GM21390 (cell line): ENCODE results near the gene WNT7B.

Experiments
- ATAC-seq: cut with Tn5 transposase; IDR thresholded peaks from one replicate; pipeline ENCODE4 v1.9.1; 2021; ENCODE audit not compliant: unreplicated experiment

WNT7B gene

DNA sequence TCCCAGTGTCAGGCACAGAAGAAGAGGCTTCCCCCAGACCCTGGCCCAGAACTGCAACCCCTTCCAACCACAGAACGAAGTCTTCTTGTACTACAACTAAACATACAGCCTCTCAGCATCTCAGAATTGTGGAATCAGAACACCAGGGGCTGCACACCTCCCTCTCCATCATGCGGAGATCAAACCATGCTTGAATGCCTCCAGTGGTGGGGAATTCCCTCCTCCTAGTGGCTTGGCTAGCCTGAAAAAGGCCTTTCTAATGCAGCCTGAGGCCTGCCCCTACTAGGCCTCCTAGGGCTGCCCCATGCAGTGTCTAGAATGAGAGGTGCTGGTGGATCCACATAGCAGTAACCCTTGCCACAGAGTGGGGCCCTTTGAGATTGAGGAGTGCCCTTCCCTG is 62.7 kb downstream of the WNT7B start:
- ATAC-seq, result no peak

DNA sequence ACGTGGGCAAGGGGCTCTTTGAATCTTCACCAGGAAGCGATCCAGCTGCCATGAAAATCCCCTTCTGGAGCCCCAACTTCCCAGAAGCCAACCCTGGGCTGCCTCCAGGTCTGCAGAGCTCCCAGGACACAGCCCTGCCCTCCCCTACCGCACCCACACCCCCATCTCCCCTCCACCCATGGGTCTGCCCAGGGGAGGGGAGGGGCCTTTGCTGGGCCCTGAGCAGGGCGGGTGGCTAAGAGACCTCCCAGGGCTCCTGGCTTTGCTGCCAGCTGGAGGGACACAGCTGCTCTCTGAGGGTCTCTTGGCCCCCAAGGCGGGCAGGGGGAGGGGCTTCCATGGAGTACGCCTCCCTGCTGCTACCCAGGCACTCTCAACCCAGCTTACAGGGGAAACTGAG is 64.1 kb downstream of the WNT7B start:
- ATAC-seq, result no peak

DNA sequence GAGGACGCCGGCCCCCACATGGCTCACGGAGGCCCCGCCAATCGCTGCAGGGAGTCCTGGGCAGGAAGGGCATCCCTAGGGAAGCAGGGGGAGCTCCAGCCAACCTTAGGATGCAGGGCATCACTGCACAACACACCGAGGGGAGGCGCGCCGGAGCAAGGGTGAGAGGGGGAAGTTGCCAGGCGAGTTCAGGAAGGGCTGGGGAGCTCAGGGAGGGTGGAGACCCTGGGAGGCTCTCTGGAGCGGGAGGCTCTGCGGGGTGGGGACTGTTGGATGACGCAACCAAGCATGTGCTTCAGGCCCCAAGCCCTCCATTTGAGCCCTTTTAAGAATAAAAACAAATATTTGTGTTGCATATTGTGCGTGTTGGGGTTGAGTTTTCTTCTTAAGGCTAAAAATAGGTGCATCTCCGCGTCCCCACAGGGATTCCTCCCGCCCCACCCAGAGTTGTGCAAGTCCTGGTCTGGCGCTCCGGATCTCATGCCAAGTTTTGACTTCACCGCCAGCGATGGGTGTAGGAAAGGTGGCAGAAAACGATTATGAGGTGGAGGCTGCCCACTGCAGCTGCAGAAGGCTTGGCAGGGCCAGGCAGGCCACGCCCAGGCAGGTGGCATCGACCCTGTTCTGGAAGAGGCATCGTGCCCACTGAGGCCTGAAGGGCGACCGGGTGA is 65.2 kb downstream of the WNT7B start:
- no peak for ATAC-seq

DNA sequence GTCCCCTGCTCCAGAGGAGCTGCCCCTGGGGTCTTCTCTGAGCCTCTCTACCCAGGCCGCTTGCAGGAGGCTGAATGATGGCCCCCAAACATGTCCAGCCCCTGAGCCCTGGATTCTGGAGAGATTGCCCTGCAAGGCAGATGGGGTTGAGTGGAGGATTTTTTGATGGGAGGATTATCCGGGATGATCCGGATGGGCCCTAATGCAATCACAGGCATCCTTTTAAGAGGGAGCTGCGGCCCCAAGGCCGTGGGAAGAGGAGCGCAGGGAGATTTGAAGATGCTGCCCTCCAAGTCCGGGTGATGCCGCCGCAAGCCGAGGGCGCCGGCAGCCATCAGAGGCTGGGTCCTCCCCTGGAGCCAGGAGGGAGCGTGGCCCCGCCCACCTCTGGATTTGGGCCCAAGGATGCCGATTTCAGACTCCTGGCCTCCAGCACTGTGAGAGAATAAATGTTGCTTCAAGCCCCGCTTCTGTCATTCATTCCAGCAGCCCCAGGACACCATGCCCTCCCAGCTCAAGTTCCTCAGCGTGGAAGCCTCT is 66.0 kb downstream of the WNT7B start:
- no peak for ATAC-seq

DNA sequence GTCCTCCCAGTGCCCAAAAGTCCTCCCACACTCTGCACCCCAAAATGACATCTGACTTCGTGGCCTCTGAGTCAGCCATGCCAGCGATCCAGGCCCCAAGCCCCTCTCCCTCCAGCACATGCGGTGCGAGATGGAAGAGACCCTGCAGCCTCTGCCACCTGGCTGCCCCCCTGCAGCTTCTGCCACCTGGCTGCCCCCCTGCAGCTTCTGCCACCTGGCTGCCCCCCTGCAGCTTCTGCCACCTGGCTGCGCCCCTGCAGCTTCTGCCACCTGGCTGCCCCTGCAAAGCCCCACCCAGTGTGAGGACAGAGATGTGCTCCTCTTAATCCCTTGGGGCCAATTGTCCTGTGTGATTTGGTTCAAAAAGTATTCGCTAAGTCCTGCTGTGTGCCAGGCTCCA is 68.0 kb downstream of the WNT7B start:
- ATAC-seq, result no peak

DNA sequence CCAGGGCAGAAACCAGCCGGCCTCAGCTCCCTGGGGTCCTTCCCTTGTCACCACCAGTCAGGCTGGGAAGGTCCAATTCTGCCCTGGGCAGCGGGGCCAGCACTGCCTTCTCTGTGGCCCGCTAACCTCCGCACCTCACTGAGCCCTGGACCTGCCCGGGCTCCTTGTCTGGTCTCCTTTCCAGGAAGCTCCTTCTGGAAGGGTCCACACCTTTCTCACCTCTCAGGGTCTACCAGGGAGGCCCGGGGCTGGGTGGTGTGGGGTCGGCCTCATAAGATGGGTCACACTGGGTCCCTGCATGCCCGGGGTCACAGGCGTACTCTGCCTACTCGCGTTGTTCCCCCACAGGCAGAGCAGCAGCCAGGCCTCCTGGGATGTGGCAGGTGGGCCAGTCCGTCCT is 69.0 kb downstream of the WNT7B start:
- no peak for ATAC-seq

DNA sequence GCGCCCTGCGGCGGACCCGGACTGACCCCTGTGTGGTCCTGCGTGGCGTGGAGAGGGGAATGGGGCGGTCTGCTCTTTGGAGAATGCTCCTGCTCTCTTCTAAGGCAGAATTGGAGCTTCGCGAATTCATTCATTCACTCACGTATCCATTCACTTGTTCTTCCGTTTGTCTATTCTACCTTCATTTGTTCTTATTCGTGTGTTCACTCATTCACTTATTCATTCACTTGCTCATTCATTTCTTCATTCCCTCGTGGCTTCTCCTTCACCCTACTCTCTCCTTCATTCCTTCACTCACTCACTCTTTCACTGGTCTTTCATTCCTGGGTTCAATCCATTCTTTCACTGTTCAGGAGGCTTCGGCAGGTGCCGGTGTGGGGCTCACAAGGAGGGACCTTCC is 69.6 kb downstream of the WNT7B start:
- no peak for ATAC-seq

DNA sequence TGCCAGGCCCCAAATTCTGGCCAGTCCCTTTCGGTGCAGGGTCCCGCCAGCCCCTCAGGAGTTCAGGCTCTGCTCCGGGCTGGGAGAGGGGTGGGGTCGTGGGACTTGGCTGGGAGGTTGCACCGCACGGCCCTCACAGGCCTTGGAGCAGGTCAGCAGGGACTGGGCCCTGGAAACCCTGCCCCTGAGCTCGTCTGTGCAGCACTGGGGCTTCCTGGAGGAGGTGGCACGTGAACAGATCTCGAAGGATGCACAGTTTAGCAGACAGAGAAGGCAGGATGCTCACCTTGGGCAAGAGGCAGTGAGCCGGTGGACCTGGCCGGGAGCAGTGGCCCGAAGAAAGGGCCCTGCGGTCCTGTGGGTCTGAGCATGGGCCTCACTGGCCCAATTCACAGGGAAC is 70.0 kb downstream of the WNT7B start:
- ATAC-seq, result no peak

DNA sequence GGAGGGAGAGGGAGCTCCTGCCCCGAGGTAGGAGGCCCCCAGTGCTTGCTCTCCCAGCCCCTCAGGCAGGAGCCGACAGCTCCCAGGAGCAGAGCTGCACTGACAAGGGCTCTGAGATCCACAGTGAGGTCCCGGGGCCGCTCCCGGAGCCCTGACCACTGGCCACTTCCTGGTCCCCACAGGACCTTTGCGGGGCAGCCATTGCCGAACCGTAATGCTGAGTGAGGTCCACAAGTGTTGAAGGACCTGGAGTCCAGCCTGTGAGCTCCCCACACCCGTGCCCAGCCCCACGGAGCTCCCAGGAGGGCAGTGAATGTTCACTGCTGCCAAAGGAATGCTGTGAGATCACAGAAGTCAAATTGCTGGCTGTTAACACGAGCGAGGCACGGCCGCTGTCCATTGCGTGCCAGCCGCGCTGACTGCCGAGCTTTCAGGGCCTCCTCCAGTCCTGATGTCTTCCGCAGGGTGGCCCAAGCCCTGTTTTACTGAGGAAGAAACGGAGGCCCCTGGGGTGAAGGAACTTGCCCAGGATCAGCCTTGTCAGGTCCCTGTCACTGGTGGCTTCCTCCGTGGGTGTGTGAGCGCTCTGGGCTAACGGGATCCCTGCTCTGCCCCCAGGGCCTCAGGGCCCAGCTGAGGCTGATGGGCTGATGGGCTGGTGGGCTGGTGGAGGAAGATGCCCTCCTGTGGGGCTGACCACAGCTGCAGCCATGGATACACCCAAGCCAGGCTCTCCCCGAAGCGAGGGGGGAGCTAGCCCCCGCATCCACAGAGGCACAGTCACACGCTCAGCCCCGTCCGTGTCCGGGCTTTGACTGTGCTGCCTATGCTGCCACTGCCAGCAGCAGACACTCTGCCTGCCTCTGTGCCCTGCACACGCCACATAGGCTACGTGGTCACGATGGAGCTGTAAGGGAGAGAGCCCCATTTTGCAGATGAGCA is 70.8 kb downstream of the WNT7B start:
- ATAC-seq, result no peak

DNA sequence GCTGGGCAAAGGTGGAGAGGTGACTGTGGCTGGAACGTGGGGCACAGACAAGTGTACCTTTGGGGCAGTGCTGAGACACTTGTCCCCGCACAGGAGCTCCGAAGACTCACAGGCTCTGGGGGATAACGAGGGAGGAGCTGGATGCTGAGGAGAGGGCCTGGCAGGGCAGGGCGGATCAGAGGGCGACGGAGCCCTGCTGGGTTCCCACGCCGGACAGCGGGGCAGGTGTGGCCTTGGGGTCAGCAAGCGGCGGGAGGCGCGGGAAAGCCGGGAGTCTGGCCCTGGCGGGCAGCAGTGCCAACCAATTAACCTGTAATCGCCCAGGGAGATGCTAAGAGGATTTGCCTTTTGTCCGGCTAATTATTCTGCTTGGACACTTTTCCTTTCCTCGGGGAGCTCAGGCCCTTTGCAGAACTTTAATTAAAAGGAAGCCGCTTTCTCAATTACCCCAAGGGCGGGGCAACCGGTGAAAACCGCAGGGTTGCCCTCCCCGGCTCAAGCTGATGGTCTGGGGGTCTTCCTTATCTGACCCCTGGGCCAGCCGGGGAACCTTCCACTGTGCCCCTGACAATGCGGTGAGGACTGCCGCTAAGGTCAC is 71.5 kb downstream of the WNT7B start:
- no peak for ATAC-seq

DNA sequence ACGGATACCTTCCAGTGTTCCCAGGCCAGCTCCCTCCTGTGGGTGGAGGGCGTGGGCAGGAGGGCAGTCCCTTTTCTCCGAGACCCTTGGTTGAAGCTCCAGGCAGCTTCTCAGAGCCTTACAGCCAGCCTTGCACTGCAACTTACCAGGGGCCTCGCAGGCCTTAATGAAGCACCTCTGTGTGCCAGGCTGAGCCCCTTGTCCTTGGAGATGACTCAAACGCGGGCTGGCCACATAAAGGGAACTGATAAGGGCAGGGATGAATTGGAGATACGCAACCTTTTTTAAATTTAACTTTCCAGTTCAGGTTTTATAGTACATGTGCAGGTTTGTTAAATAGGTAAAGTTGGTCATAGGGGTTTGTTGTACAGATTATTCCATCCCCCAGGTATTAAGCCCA is 72.7 kb downstream of the WNT7B start:
- no peak for ATAC-seq

DNA sequence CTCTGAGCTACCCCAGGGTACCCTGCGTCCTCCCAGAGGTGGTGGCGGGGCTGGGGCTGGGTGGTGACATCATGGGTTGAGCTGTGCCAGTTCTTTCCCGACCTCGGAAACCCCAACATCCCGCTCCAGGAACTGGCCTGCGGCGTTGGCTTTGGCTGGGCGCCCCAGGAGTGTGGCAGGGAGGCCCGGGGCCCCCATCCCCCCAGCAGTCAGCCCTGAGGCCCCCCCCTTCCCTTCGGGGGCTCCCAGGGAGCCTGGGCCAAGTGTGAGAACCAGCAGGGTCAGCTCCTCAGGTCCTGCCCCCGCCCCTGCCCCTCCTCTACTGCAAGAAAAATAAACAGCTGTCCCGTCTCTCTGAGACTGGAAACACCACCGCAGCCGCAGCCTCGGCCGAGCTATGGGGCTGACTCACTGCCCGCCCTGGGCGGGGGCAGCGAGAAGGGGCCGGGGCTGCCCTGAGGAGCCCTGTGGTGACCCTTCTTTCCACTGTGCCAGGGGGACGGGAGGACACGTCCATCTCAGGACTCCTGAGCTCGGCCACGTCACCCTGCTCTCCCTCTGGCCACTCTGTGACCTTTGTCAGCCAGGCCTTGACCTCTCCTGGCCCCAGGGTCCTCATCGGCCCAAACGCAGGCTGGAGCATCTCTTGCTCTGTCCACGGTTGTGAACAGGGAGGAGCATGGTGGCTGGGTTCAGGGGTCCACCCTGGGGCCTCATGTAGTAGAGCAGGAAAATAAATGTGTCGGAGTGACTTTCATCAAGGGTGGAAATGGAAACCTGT is 73.4 kb downstream of the WNT7B start:
- ATAC-seq, result no peak

DNA sequence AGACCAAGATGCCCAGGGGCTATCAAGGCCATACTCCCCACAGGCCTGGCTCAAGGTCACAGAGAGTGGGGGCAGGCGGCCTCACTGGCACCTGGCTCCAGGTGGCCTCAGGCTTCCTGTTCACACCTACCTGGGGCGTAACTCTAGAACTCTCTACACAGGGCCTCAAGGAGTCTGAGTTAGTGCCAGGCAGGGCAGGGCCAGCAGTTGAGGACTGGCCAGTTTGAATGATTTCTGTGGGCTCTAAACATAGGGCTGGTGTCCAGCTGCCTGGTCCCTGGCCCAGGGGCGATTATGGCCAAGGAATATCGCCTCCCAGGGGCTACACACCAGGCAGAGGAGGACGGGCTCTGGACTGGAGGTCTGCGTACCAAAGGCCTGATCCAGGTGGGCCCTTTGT is 79.2 kb downstream of the WNT7B start:
- ATAC-seq, result no peak

DNA sequence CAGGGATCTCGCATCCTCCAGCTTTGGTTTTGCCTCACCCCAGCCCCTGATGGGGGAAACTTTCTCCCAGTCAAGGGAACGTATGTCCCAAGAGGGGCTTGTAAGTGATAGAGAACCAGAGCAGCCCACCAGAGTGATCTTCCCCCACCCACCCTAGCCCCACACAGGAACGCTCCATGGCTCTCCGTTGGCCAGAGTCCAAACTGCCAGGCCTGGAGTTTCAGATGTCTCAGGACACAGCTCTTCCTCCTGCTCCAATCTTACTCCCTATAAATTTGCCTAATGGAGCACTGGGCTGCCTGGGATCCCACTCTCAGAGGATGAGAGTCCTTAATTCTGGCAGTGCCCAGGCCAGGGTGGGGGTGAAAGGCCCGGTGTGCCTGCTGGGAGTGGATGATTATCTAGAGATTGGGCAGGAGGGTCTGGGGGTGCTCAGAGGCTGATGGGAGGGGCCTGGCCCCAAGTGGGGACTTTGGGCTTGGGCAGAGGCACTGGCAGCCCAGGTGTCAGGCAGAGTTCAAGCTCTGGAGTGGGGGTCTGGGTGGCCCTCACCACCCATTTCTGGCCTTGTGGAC is 79.9 kb downstream of the WNT7B start:
- no peak for ATAC-seq

DNA sequence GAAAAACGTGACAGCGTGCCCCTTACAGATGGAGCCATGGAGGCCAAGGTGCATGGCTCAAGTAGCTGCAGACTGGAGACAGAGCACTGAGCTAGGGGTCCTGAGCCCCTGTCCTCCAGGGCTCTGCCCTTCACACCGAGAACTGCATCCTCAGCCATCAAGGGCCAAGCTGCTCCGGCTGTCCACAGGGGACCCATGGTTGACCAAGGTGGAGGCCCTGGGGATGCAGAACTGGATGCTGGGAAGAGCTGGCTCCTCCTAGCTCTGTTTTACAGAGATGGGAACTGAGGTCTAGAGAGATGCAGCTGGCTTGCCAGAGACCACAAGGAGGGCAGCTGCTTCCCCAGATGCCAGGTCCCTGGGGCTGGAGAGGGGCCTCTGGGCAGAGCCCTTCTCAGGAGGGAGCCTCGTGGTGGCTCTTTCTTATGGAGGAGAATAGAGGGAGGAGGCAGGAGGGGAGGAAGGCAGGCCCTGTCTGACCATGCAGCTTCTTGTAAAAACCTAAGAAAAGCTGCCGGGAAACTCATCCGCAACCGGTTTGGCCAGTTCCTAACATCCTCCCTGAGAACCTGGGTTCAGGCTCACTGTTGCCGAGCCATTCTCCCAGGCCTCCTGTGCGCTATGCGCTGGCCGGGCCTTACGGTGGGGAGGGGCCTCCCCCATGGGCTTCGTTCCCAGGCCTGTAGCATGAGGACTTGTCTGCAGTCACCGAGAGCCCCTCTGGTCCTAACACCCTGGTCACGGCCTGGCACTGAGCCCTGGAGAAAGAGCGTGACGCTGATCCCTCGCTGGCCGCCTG is 80.6 kb downstream of the WNT7B start:
- no peak for ATAC-seq

DNA sequence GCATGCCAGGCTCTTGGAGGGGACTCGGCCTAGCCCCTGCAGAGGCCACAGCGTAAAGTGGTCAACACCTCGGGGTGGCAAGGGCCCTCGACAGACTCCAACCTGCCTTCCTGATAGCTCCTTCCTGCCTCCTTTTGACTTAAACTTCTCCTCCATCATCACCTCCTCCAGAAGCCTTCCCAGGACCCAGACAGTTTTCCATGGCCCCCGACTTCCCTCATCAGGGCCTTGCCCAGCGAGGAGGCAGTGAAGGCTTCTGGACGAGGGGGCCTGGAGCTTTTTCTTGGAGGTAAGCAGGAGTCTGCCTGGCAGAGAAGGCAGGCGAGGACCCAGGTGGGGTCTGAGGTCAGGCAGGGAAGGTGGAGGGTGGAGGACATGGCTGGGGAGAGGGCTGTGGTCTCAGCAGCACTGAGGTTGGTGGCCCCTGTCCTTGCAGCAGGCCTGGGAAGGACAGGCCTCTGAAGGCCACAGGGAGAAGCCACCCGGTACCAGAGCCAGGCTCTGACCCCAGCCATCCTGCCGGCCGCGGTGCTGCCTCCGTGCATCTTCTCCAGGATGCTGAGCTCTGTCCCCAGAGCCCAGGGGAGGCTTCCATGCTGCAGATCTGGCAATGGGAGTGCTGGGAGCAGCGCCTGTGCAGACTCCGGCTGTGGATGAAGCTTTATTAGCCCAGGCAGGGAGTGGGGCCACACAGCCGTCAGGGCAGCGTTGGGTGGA is 81.4 kb downstream of the WNT7B start:
- ATAC-seq, result no peak

DNA sequence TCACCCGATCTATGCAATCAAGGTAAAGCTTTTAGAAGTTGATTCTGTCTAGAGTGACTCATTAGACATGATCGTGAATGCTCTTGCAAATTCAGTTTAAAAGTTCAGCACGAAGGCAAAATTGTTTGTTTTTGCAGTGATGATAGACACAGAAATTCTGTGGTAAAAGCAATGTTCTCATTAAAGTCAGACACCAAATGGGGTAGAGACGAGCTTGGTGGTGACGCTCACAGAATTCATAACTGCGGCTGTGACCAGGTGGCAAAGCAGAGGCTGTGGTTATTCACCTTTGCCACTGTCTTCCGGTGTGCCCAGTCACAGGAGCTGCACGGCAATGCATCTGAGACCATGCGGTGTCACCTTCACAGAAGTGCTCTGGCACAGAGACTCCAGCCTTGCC is 83.4 kb downstream of the WNT7B start:
- ATAC-seq, result no peak

DNA sequence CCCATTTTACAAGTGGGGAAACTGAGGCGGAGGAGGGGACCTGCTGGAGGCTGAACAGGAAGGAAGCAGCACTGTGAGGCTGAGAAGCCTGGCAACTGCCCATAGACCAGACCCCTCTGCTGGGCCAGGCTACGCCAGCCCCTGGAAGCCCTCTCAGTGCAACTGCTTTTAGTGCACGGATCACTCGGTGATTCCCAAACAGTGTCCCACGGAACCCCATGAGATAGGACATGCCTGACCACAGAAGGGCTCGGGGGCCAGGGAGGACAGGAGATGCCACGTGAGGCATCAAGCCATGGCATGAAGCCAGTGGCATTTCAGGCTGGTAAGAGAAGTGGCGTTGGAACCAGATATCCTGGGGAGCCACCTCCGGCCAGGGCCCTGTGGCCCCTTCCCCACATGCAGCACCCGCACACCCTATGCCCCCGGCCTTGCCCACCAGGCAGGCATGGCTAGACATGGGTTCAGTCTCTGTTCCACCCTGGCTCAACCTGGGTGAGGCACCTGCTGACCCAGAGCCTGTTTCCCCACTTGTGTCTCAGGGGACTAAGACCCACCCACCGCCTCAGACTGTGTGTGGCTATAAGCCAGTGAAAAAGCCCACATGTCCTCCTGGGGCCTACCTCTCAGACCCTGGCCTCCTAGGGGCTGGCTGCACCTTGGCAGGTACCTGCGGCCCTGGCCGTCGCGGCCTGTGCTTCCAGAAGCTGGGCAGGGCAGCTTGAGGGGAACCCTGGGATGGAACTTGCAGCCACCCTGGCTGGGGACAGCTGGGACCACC is 84.1 kb downstream of the WNT7B start:
- no peak for ATAC-seq
